GM18907 (cell line): Measurements from ENCODE around the gene C9.
"Not testable (repeated sequence)": the region's sequence is repeated elsewhere in the genome, so short reads cannot be mapped to it uniquely, and the experiment has no call there.

Source experiments
- ATAC-seq: cut with Tn5 transposase; IDR thresholded peaks from one replicate; pipeline ENCODE4 v1.9.1; 2021; ENCODE audit warnings: mild to moderate bottlenecking, moderate library complexity; ENCODE audit not compliant: unreplicated experiment

Gene C9

GRCh38 chr5:39266442-39266841 lies 97.9 kb downstream of the C9 start:
- no peak for ATAC-seq

- ATAC-seq = peak; percentile 96
These were observed 99.8 kb downstream of the C9 start for GRCh38 chr5:39264528-39264927.

- no peak for ATAC-seq
These were observed 101.3 kb downstream of the C9 start for GRCh38 chr5:39262981-39263380.

GRCh38 chr5:39260095-39260494 lies 104.2 kb downstream of the C9 start:
- no peak for ATAC-seq

GRCh38 chr5:39257554-39257953 lies 106.7 kb downstream of the C9 start:
- no peak for ATAC-seq

GRCh38 chr5:39256477-39257235 lies 107.6 kb downstream of the C9 start:
- ATAC-seq = peak; percentile 76

- no peak for ATAC-seq
These were observed 108.9 kb downstream of the C9 start for GRCh38 chr5:39255406-39255805.

GRCh38 chr5:39254671-39255070 lies 109.6 kb downstream of the C9 start:
- ATAC-seq = no peak

GRCh38 chr5:39253196-39253595 lies 111.1 kb downstream of the C9 start:
- ATAC-seq = no peak

GRCh38 chr5:39249564-39250274 lies 114.6 kb downstream of the C9 start:
- no peak for ATAC-seq

GRCh38 chr5:39249069-39249468 lies 115.2 kb downstream of the C9 start:
- no peak for ATAC-seq

- no peak for ATAC-seq
These were observed 123.5 kb downstream of the C9 start for GRCh38 chr5:39240750-39241149.

- ATAC-seq = no peak
These were observed 125.8 kb downstream of the C9 start for GRCh38 chr5:39238366-39239105.

GRCh38 chr5:39236718-39237117 lies 127.6 kb downstream of the C9 start:
- no peak for ATAC-seq

- ATAC-seq = no peak
These were observed 128.6 kb downstream of the C9 start for GRCh38 chr5:39235648-39236047.

- ATAC-seq = not testable (repeated sequence)
These were observed 129.8 kb downstream of the C9 start for GRCh38 chr5:39234494-39234893.
